DOHH2 (cell line): ENCODE results near the gene KMT5C.

Source experiments
- CTCF ChIP-seq: fragments of 200-600 bp; sonication (generic); IDR thresholded peaks from one replicate; pipeline ENCODE4 v1.5.1; 2014; ENCODE audit warnings: antibody characterized with exemption, mild to moderate bottlenecking, low read depth, low read length; ENCODE audit not compliant: poor library complexity, severe bottlenecking
- EZH2phosphoT487 ChIP-seq: fragments of 200-600 bp; sonication (generic); IDR thresholded peaks from 2 replicates; pipeline ENCODE4 v1.6.1; 2017; ENCODE audit warnings: borderline replicate concordance, mild to moderate bottlenecking, antibody characterized with exemption, low read length, moderate library complexity, mixed read lengths

- no peak for TF ChIP-seq CTCF
- no peak for TF ChIP-seq EZH2phosphoT487
Observed at GRCh38 chr19:55384131-55384919, 44.6 kb downstream of the KMT5C start, which contains the start of gene TMEM238.
